T-helper 22 cell (primary cell): Measurements from ENCODE around the gene MCOLN3.
"Not testable (repeated sequence)": the region's sequence is repeated elsewhere in the genome, so short reads cannot be mapped to it uniquely, and the experiment has no call there.

Source experiments
- DNase-seq: peaks from one replicate; pipeline ENCODE4 v3.0.0-alpha.2; 2020; ENCODE audit warnings: low read depth

MCOLN3 gene

DNA sequence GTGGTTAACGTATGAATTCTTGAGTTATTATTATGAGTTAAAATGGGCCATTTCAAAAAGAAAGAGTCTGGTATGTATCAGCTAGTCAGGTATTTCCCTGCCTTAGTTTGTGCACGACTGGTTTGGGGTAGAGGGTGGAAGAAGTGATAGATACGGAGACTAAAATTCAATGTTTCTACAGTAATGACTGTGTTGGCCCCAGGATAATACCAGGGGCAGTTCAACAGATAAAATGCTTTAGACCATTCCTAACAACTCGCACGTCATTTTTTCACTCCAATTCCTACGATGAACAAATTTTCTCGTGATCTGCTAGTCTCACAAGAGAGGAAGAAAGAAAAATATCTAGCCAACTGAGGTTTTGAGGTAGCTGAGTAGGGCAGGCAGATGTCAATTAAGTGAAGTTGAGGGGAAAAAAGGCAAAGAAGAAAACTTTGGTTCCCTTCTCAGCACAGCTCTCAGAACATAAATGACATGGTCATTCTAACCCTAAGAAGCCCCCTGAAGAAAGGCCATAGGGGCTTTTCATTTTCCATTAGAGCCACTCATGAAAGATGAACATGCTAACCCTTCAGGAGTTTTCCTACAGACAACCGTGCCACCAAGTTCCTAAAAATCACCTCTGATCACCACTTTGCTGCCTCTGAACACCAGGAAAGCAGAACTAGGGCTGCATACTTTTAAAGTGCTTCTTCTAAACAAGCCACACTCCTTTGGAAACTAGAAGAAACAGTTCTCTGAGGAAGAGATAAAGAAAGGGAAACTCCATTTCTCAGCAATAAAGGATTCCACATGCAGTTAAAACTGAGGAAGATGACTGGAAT, 57.0 kb downstream of the MCOLN3 start:
- no peak for DNase-seq

DNA sequence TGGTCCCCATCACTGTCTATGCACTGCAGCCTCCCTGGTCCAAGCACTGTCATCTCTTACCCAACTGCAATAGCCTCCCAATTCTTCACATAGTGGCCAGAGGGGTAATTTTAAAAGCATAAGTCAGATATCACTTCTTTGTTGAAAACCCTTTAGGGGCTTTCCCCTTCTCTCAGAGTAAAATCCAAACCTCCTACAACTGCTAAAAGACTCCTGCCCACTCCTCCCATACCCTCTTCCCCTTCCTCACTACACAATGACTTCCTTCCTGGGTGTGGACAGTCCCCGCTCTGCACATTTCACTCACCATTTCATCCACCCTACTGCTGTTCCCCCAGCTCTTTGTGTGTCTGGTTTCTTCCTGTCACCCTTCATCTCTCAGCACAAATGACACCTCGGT, 59.7 kb downstream of the MCOLN3 start:
- no peak for DNase-seq

DNA sequence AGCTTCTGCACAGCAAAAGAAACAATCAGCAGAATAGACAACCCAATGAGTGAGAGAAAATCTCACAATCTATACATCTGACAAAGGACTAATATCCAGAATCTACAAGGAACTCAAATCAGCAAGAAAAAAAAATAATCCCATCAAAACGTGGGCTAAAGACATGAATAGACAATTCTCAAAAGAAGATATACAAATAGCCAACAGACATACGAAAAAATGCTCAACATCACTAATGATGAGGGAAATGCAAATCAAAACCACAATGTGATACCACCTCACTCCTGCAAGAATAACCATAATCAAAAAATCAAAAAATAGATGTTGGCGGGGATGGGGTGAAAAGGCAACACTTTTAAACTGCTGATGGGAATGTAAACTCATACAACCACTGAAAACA, 61.7 kb downstream of the MCOLN3 start:
- not testable (repeated sequence) for DNase-seq

DNA sequence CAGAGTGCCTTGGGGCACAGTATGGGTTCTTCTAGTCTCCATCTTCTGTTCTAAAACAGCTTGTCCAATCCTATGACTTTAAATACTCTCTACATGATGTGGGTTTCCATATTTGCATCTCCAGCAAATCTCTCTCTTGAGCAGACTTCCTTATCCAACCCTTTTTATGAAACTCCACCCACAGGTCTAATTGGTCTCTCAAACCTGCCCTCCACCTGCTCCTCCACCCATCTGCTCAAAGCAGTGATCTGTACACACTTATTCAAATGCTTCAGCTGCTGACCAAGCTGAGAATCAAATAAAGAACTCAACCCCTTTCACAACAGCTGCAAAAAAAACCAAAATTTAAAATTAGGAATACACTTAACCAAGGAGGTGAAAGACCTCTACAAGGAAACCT, 62.9 kb downstream of the MCOLN3 start:
- DNase-seq = no peak

DNA sequence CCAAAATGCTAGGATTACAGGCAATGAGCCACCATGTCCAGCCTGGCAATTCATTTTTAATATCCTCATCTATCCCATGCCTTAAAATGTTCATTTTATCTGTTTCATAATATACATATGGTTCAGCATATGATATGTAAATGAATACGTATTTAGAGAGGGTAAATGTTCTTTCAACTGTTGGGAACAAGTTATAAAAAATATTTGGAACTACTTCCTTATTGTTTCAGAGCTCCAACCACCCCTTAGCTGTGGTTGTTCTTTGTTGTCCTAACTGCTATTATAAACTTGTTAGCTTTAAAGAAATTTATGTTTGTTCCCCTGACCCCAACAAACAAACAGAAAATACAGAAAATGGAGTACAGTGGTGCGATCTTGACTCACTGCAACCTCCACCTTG, 65.9 kb downstream of the MCOLN3 start:
- no peak for DNase-seq

DNA sequence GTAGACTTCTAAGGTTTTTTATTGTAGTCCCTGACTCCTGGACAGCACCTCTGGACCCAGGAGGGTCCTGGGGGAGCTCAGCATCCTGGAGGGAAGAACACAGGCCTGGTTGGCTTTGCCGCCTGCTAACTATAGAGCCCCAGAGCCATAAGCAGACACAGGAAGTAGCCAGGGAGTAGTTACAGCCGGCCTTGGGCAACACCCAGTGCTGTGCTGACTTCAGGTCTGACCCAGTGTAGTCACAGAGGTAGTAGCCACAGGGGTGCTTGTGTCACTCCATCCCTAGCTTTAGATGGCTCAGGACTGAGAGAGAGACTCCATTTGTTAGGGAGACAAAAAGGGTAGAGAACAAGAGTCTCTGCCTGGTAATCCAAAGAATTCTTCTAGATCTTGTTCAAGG, 73.3 kb downstream of the MCOLN3 start:
- no peak for DNase-seq

DNA sequence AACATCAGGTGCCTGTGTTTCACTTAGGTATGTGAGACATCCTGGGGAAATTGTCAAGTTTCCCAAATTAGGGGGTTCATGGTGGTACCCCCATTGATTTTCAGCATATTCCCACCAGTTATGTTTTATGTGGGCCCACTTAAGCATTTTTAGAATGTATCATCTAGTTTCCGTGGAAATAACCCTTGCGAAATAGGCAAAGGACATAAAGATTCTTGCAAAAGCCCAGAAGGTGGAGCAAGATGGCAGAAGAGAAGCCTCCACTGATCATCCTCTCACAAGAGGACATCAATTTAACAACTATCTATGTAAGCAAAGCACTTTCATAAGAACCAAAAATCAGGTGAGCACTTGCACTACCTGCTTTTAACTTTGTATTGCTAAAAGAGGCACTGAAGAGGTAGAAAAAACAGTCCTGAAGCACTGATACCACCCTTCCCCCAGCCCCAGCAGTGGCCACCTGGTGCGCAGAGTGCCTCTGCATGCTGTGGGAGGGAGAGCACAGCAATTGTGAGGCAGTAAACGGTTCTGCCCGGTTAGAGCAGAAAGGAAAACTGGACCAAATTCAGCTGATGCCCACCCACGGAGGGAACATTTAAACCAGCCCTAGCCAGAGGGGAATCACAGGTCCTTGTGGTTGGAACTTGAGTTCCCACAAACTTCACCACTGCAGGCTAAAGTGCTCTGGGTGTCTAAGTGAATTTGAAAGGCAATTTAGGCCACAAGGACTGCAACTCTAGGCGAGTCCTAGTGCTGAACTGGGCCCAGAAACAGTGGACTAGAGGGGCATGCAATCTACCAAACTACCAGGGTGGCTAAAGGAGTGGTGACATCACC, 74.6 kb downstream of the MCOLN3 start:
- no peak for DNase-seq

DNA sequence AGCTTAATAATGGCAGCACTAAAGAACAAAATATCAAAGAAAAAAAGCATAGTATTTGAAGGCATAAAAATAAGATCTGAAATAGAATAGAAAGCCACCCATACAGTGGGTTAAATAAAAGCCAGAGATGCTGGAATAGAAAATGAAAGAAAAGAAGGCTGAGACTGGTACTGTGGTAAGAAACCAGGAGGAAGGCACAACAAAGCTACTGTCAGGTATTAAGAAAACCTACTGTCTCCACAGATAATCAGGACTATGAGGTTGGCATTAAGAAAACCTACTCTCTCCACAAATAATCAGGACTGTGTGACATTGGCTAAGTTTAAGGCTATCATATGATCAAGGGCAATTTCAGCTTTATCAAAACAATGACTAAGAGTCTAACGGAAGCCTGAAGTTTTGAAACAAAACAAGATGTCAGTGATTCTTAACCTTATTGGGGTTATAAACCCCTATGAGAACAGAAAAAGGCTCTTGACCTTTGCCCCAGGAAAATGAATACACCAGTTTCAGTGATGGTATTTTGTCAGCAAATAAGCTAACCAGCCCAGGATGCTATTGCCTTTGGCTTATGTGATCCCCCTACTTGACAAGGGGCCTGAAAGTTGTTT, 75.8 kb downstream of the MCOLN3 start:
- no peak for DNase-seq

DNA sequence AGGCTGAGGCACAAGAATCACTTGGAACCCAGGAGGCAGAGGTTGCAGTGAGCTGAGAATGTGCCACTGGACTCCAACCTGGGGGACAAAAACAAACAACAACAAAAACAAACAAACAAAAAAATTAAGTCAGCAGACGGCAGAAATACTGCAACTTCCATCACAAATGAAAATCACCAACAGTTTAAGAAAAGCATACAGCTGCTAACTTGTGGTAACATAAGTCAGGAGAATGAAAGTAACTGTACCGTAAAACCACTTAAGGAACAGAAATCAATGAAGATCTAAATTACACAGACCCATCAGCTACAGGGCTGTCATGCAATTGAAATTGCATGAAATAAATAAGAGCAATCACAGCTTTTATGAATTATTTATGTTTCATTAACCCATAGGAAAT, 76.3 kb downstream of the MCOLN3 start:
- no peak for DNase-seq

DNA sequence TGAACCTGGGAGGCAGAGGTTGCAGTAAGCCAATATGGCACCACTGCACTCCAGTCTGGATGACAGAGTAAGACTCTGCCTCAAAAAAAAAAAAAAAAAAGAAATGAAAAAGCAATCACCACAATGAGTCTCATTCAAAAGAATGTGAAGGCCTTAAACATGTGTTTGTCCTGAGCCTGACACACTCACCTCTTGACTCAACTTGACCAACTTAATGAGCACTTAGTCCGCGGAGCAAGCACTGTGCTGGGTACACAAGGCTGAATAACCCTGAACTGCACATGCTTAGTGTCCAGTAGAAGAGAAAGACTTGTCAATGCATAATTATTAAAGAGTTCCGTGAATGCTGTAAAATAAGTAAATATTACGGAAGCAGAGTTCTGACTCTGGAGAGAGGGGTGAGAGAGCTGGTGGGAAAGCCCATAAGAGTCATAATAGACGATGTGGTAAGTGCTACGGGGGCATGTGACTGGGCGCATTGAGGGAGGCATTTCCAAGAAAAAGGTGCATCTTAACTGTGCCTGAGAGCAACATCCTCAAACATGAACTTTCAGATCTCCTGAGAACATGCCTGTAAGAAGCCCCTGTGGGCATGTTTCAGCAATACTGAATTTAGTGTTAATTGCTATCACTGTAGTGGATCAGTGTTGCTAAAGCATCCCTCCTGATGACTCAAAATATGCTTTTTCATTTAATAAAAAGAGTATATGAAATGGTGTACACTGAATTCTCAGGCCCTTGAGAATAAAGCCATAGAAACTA, 78.6 kb downstream of the MCOLN3 start:
- no peak for DNase-seq

DNA sequence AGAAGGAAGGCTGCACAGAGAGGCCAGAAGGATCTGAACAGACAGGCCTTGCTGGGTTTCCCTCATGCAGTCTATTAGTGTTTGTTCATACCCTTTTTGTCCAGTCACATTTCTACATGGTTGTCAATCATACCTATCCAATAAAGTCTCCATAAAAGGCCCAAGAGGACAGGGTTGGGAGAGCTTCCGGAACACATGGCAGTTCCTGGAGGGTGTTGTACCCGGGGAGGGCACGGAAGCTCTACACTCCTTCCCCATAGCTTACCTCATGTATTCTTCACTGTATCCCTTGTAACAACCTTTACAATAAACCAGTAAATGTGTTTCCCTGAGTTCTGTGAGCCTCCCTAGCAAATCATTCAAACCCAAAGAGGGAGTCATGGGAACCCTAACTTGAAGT, 79.4 kb downstream of the MCOLN3 start:
- no peak for DNase-seq

DNA sequence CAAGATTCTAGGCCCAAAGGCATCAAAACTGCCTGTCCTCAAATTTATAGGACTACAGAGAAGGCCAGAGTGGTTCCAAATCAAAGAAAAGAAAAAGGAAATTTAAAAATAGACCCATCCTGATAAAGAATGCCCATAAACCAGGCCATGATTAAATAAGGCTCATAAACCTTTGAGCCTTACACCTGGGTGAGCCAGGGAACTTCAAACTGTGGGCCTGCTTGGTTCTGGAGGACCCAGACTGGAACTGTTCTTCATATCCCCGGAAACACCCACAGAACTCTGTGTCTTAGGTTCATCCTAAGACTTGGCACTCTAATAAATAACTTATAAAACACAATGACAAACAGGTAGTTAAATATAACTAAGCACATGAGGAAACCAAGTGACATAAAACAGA, 80.2 kb downstream of the MCOLN3 start:
- no peak for DNase-seq
